Thyroid gland (tissue), 4 donors: ENCODE measurements around the gene BBS9. TPM values are rescaled to one million over a fixed set of nuclear protein-coding genes. Genes with fewer than 3 reads are reported as not detected.
"Not testable (repeated sequence)": the region's sequence is repeated elsewhere in the genome, so short reads cannot be mapped to it uniquely, and the experiment has no call there.

Experiments used
- DNase-seq, 2 donors: peaks; one replicate each; pipeline ENCODE4 v3.0.0-alpha.2; 2019
- H3K27ac ChIP-seq, 3 donors: fragments of 200-600 bp; sonication (generic); 1 replicate in 2 of 3; 2 replicates in 1 of 3; pipeline ENCODE4 v1.5.1; 2016 to 2019; ENCODE audit warnings: mild to moderate bottlenecking in 1 of 3, moderate library complexity in 1 of 3
- H3K27me3 ChIP-seq: fragments of 200-600 bp; sonication (generic); one replicate; pipeline ENCODE4 v1.5.1; 2019
- H3K36me3 ChIP-seq, 2 donors: fragments of 200-600 bp; sonication (generic); one replicate each; pipeline ENCODE4 v1.5.1; 2016 to 2019
- H3K4me1 ChIP-seq, 2 donors: fragments of 200-600 bp; sonication (generic); one replicate each; pipeline ENCODE4 v1.5.1; 2017 to 2019
- H3K4me3 ChIP-seq, 3 donors: fragments of 200-600 bp; sonication (generic); replicated peaks in 1 of 3; 1 replicate in 2 of 3; 2 replicates in 1 of 3; pipeline ENCODE4 v1.5.1; 2016; ENCODE audit warnings: mild to moderate bottlenecking in 1 of 3
- H3K9me3 ChIP-seq: fragments of 200-600 bp; sonication (generic); one replicate; pipeline ENCODE4 v1.5.1; 2017
- POLR2A ChIP-seq, 2 donors: fragments of 450-650 bp; IDR thresholded peaks; one replicate each; pipeline ENCODE4 v1.6.1; 2017; ENCODE audit warnings: antibody characterized with exemption in 2 of 2, mild to moderate bottlenecking in 2 of 2, moderate library complexity in 1 of 2
- WGBS, 2 donors: methylation state at CpG; one replicate each; pipeline ENCODE4 v1.1.5; 2017; 5-methylcytosine and 5-hydroxymethylcytosine counted together
- intact Hi-C: fragments of 100-400 bp; cut with DNase I; formaldehyde crosslinking; loops from one replicate; pipeline ENCODE4 v1.15.1; 2023
- total RNA-seq, 4 donors: library from RNA; depleted of rRNA; stranded (reverse); fragments of >200 nt; gene quantifications; one replicate each; pipeline ENCODE4 v1.2.3, GENCODE V29; 2016
- TF ChIP-seq, protein P1 (sequence below), 6 experiments: fragments of 200-600 bp in 3 of 6; fragments of 450-650 bp in 3 of 6; sonication (generic) in 3 of 6; IDR thresholded peaks; one replicate each; pipeline ENCODE4 v1.5.1; 2016 to 2019; ENCODE audit warnings: antibody characterized with exemption in 6 of 6, mild to moderate bottlenecking in 2 of 6, inconsistent platforms in 1 of 6, moderate library complexity in 1 of 6

BBS9 gene
- total RNA-seq, 4 donors from 2014 or later = 59.2 to 84.8 (median 73.1) TPM

DNA sequence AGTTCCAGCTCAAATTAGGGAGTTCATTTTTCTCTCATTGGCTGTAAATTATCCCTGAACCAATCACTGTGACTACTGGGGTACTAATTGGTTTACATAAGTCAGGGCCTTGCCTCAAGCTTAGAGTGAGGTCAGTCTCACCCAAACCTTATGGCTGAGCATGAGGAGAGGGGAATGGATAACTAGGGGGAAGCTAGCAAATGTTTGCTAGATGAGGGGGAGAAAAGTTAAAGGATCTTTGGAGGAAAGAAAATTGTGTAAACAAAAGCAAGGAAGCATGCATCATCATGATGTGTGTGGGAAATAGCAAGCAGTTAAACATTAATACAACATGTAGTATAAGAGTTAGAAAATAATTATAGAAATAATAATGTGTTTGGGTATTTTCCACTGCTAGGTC, 121.9 kb downstream of the BBS9 start:
- H3K4me1 ChIP-seq = no peaks in the 10 kb centered on the region
- H3K27me3 ChIP-seq = no peaks in the 10 kb centered on the region
- TF ChIP-seq POLR2A (IDR thresholded peaks at IDR 0.05) = no peak
- TF ChIP-seq, protein P1, sequence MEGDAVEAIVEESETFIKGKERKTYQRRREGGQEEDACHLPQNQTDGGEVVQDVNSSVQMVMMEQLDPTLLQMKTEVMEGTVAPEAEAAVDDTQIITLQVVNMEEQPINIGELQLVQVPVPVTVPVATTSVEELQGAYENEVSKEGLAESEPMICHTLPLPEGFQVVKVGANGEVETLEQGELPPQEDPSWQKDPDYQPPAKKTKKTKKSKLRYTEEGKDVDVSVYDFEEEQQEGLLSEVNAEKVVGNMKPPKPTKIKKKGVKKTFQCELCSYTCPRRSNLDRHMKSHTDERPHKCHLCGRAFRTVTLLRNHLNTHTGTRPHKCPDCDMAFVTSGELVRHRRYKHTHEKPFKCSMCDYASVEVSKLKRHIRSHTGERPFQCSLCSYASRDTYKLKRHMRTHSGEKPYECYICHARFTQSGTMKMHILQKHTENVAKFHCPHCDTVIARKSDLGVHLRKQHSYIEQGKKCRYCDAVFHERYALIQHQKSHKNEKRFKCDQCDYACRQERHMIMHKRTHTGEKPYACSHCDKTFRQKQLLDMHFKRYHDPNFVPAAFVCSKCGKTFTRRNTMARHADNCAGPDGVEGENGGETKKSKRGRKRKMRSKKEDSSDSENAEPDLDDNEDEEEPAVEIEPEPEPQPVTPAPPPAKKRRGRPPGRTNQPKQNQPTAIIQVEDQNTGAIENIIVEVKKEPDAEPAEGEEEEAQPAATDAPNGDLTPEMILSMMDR (IDR thresholded peaks at IDR 0.05) = no peak
- no peak overlapping the region for H3K4me3 ChIP-seq
- no peaks in the 10 kb centered on the region for H3K36me3 ChIP-seq
- no peak for DNase-seq
- no peaks in the 10 kb centered on the region for H3K9me3 ChIP-seq
- intact Hi-C loops = loop anchor here (10.0 kb wide), 1 partner anchor 674 kb away; no protein-coding TSS in a partner anchor
- H3K27ac ChIP-seq = no peak overlapping the region

DNA sequence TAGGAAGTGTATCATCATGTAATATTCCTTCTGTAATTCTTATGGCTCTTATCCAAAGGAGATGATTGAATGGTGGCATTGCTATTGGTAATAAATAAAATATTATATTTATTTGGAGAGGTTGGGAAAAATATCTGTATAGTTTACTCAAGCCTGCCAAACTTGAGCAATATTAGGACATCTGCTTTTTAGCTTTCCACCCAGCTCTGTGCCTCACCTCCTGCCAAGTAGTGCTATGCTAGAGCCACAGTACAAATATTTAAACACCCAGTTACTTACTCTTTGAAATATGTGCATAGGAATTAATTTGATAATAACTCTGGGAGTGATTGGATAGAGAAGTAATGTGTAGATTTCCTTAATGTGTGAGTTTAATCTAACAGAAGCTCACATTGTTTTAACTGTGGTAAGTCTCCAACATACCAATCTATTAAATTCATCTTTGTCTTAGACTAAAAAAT, 129.2 kb downstream of the BBS9 start:
- TF ChIP-seq, protein P1 (IDR thresholded peaks at IDR 0.05) = no peak
- TF ChIP-seq POLR2A (IDR thresholded peaks at IDR 0.05) = no peak
- H3K27me3 ChIP-seq = no peaks in the 10 kb centered on the region
- no peak for DNase-seq
- H3K36me3 ChIP-seq = no peaks in the 10 kb centered on the region
- intact Hi-C loops = loop anchor here (10.0 kb wide), 1 partner anchor 666 kb away; no protein-coding TSS in a partner anchor
- H3K9me3 ChIP-seq = no peaks in the 10 kb centered on the region
- no peak overlapping the region for H3K27ac ChIP-seq
- H3K4me3 ChIP-seq = no peak overlapping the region
- no peaks in the 10 kb centered on the region for H3K4me1 ChIP-seq

DNA sequence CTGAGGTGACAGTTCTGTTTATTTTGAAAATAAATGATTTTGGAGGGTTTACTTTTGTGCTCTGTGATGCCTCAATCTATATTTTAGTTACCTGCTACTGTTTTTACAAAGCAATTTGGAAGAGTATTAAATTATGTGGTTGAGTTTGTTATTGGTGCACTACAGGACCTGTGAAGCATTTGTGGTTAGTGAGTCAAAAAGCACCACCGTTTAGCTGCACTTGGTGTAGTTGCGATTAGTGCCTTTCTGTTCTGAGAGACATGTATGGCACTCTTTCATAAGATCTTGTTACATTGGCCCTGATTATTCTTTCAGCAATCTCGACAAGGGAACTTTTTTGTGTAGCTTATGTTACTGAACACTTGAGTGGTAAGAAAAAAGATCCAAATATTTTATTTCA, 132.2 kb downstream of the BBS9 start:
- Histone ChIP-seq H3K36me3 (no peaks in the 10 kb centered on the region), H3K27ac (no peak overlapping the region), H3K27me3 (no peaks in the 10 kb centered on the region), H3K4me3 (no peak overlapping the region), H3K9me3 (no peaks in the 10 kb centered on the region), H3K4me1 (no peaks in the 10 kb centered on the region)
- no peak for TF ChIP-seq POLR2A (IDR thresholded peaks at IDR 0.05)
- TF ChIP-seq, protein P1 (IDR thresholded peaks at IDR 0.05) = no peak
- intact Hi-C loops = no loop called here
- WGBS, 2 donors = 67 to 68% methylated on average over 3 of the region's 3 CpGs
- no peak for DNase-seq

DNA sequence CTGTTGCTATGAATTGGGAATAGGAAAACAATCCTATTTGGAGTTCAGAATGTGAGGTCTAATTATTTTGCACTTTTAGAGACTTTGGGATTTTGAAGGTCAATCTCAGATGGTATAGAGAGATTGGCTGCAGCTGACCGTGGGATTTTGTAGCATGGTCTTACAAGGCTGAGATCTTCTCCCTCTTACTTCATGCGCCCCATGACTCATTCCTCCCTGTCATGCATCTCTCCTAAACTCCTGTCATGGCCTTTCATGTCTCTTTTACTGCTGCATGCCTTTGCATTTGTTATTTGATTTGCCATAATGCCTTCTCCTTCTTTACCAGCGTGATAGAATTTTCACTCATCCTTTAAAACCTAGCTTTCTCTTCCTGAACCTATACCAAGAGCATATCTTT, 133.1 kb downstream of the BBS9 start:
- Histone ChIP-seq H3K4me3 (no peak overlapping the region), H3K27me3 (no peaks in the 10 kb centered on the region), H3K9me3 (no peaks in the 10 kb centered on the region), H3K4me1 (no peaks in the 10 kb centered on the region), H3K27ac (no peak overlapping the region), H3K36me3 (no peaks in the 10 kb centered on the region)
- TF ChIP-seq POLR2A (IDR thresholded peaks at IDR 0.05) = no peak
- TF ChIP-seq, protein P1 (IDR thresholded peaks at IDR 0.05) = no peak
- no peak for DNase-seq
- 95 to 97% methylated on average over 3 of the region's 3 CpGs for WGBS, 2 donors
- intact Hi-C loops = no loop called here

DNA sequence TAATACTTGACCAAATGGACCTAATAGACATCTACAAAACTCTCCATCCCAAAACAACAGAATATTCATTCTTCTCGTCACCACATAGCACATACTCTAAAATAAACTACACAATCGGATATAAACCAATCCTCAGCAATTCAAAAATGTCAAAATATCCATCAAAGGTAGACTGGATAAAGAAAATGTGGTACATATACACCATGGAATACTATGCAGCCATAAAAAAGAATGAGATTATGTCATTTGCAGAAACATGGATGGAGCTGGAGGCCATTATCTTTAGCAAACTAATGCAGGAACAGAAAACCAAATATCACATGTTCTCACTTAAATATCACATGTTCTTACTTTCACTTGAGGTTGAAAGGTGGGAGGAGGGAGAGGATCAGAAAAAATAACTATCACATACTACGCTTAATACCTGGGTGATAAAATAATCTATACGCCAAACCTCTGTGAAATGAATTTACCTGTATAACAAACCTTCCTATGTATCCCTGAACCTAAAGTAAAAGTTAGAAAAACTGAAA, 142.5 kb downstream of the BBS9 start:
- 96% methylated on average over 4 of the region's 4 CpGs for WGBS, 2 donors
- H3K27me3 ChIP-seq, H3K9me3 ChIP-seq, DNase-seq, intact Hi-C loops, H3K4me3 ChIP-seq, H3K27ac ChIP-seq, H3K36me3 ChIP-seq, H3K4me1 ChIP-seq: not testable (repeated sequence)

DNA sequence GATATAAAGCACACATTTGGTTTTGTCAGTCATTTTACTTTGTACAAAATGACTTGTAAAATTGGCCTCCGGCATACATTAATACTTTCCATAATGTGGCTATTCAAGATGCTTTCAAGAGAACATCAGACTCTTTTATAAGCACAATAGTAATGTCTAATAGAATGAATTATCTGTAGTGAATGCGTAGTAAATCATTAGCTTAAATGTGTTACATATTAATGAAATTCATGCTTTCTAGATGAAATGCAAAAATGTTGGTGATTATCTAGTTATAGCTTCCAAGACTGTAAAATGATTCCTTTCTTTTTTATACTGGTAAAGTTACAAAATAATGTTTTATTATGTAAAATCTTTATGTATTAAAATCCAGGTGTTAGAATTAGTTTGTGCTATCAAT, 144.0 kb downstream of the BBS9 start:
- intact Hi-C loops = no loop called here
- no peak for TF ChIP-seq POLR2A (IDR thresholded peaks at IDR 0.05)
- TF ChIP-seq, protein P1 (IDR thresholded peaks at IDR 0.05) = no peak

More for the DNA sequence above, 144.0 kb downstream of the BBS9 start:
- Histone ChIP-seq H3K36me3 (peaks cover 0 to 3% of the 10 kb centered on the region in 2 donors), H3K4me3 (no peak overlapping the region), H3K27me3 (no peaks in the 10 kb centered on the region), H3K9me3 (no peaks in the 10 kb centered on the region), H3K4me1 (no peaks in the 10 kb centered on the region), H3K27ac (no peak overlapping the region)
- DNase-seq = no peak
- WGBS, 2 donors = 95 to 99% methylated on average over 2 of the region's 2 CpGs
